WERI-Rb-1 (cell line): ENCODE measurements around the gene SLC35A3.
"Not testable (repeated sequence)": the region's sequence is repeated elsewhere in the genome, so short reads cannot be mapped to it uniquely, and the experiment has no call there.

Experiments
- DNase-seq: peaks from one replicate; pipeline ENCODE4 v3.0.0-alpha.2; 2020
- H3K27ac ChIP-seq: fragments of 250-450 bp; sonication (Bioruptor Pico); 2 replicates; pipeline ENCODE4 v1.5.1; 2020; ENCODE audit warnings: mild to moderate bottlenecking, moderate library complexity
- H3K27me3 ChIP-seq: fragments of 250-450 bp; sonication (Bioruptor Pico); 2 replicates; pipeline ENCODE4 v1.5.1; 2021; ENCODE audit warnings: mild to moderate bottlenecking, low read depth, moderate library complexity; ENCODE audit not compliant: insufficient read depth, severe bottlenecking
- H3K36me3 ChIP-seq: fragments of 250-450 bp; sonication (Bioruptor Pico); 2 replicates; pipeline ENCODE4 v1.5.1; 2020; ENCODE audit warnings: mild to moderate bottlenecking, moderate library complexity
- H3K4me3 ChIP-seq: 2 replicates; pipeline ENCODE4 v1.5.1; 2011; ENCODE audit warnings: low read depth, mild to moderate bottlenecking, control low read depth, low read length
- H3K9me3 ChIP-seq: fragments of 250-450 bp; sonication (Bioruptor Pico); 2 replicates; pipeline ENCODE4 v1.5.1; 2021; ENCODE audit warnings: mild to moderate bottlenecking, moderate library complexity; ENCODE audit not compliant: severe bottlenecking
- TF ChIP-seq, protein P1 (sequence below): IDR thresholded peaks from 2 replicates; pipeline ENCODE4 v1.5.1; 2011; ENCODE audit warnings: low read depth, mild to moderate bottlenecking, control low read depth, inconsistent platforms, low read length

The SLC35A3 gene

DNA sequence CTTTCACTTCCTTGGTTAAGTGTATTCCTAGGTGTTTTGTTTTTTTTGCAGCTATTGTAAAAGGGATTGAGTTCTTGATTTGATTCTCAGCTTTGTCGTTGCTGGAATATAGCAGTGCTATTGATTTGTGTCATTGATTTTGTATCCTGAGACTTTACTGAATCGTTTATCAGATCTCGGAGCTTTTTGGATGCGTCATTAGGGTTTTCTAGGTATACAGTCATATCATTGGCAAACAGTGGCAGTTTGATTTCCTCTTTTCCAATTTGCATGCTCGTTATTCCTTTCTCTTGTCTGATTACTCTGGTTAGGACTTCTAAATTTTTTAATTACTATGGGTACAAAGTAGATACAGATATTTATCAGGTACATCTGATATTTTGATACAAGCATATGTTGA, 75.4 kb downstream of the SLC35A3 start:
- H3K36me3 ChIP-seq = peaks cover 9% of the 10 kb centered on the region
- no peak overlapping the region for H3K4me3 ChIP-seq
- TF ChIP-seq, protein P1, sequence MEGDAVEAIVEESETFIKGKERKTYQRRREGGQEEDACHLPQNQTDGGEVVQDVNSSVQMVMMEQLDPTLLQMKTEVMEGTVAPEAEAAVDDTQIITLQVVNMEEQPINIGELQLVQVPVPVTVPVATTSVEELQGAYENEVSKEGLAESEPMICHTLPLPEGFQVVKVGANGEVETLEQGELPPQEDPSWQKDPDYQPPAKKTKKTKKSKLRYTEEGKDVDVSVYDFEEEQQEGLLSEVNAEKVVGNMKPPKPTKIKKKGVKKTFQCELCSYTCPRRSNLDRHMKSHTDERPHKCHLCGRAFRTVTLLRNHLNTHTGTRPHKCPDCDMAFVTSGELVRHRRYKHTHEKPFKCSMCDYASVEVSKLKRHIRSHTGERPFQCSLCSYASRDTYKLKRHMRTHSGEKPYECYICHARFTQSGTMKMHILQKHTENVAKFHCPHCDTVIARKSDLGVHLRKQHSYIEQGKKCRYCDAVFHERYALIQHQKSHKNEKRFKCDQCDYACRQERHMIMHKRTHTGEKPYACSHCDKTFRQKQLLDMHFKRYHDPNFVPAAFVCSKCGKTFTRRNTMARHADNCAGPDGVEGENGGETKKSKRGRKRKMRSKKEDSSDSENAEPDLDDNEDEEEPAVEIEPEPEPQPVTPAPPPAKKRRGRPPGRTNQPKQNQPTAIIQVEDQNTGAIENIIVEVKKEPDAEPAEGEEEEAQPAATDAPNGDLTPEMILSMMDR = no peak
- H3K27me3 ChIP-seq = no peaks in the 10 kb centered on the region
- no peak for DNase-seq
- H3K27ac ChIP-seq = no peak overlapping the region
- H3K9me3 ChIP-seq = no peaks in the 10 kb centered on the region

DNA sequence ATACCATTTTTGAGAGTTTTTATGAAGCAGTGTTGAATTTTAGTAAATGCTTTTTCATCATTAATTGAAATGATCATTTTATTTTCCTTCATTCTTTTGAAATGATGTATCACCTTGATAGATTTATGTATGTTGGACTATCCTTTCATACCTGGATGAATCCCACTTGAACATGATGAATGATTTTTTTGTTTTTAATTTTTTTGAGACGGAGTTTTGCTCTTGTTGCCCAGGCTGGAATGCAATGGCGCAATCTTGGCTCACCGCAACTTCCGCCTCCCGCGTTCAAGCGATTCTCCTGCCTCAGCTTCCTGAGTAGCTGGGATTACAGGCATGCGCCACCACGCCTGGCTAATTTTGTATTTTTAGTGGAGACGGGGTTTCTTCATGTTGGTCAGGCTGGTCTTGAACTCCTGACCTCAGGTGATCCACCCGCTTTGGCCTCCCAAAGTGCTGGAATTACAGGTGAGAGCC, 77.5 kb downstream of the SLC35A3 start:
- DNase-seq, H3K4me3 ChIP-seq, H3K27me3 ChIP-seq, H3K9me3 ChIP-seq, H3K27ac ChIP-seq: not testable (repeated sequence)
- peaks cover 17% of the 10 kb centered on the region for H3K36me3 ChIP-seq

DNA sequence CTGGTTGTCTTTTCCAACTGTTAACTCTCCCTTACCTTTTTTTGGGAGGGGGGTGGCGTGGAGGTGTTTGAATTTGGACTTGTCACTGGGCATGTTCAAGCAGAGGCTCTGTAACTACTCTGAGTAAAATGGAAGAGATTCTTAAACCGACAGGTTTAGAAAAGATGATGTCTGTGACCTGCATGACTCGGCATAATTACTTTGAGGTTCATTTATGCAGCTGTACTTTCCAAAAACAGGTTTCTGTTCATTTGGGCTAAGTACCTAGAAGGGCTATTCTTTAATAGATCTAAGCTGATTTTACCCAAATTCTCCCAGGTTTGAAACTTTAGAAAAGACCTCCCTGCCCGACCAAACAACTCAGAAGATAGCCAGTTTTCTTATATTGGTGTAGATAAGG, 80.3 kb downstream of the SLC35A3 start:
- no peak overlapping the region for H3K27ac ChIP-seq
- TF ChIP-seq, protein P1 = no peak
- no peak for DNase-seq
- no peaks in the 10 kb centered on the region for H3K9me3 ChIP-seq
- H3K4me3 ChIP-seq = no peak overlapping the region
- H3K36me3 ChIP-seq = peaks cover 11% of the 10 kb centered on the region
- H3K27me3 ChIP-seq = no peaks in the 10 kb centered on the region

DNA sequence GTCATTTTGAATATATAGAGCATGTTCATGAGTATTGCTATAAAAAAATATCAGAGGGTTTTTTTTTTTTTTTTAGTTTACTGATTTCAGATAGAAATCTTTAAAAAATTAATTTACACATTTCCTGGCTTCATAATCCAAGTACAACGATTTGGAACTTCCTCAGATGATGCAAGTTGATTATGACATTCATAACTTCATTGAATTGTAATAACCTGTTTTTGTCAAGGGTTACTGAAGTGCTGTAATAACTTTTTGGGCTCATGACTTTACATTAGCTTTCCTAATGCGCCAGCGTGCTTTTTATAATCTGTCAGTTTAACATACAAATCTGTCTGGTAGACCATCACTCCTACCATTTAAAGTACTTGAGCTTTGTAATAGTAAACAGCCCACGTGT, 81.6 kb downstream of the SLC35A3 start:
- peaks cover 16% of the 10 kb centered on the region; the same call in 1 of the 2 replicates for H3K36me3 ChIP-seq
- no peaks in the 10 kb centered on the region for H3K9me3 ChIP-seq
- DNase-seq = no peak
- H3K27me3 ChIP-seq = no peaks in the 10 kb centered on the region
- no peak overlapping the region for H3K4me3 ChIP-seq
- H3K27ac ChIP-seq = no peak overlapping the region
- TF ChIP-seq, protein P1 = no peak

DNA sequence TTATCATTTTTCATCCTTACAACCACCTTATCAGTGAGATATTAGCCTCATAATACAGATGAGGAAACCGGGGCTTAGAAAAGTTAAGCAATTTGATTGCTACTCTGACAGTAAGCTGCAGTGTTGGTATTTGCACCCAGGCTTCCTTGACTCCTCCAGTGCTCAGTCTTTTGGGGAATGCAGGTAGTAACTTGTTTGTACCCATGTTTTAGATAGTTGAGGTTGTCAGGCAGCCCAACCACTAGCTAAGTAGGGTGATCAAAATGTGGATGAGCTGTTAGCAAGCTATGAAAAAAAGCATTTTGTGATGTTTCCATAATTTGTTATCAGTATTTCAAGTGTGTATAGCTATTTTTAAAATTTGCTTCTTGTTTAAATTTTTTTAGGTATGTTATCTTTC, 82.1 kb downstream of the SLC35A3 start:
- TF ChIP-seq, protein P1 = no peak
- H3K27ac ChIP-seq = no peak overlapping the region
- no peak for DNase-seq
- no peak overlapping the region for H3K4me3 ChIP-seq
- H3K27me3 ChIP-seq = no peaks in the 10 kb centered on the region
- H3K9me3 ChIP-seq = no peaks in the 10 kb centered on the region
- H3K36me3 ChIP-seq = peaks cover 16% of the 10 kb centered on the region; the same call in 1 of the 2 replicates

DNA sequence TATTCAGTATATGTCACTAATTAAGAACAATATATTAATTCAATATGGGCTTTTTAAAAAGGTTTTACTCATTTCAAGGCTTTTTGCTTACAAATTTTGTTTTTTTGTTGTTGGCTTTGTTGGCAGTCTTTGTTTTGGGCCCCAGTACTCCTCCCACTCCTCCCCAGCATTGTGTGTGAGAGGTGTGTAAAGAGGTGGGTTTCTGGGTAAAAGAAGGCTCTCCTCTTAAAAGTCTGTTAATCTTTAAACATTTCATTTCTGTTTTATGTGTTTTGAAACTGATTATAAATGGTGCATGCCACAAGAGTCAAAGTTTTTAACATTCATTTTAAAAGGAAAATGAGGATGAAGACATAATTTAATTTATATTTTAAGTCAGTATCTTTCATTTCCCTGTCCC, 83.3 kb downstream of the SLC35A3 start:
- H3K36me3 ChIP-seq = peaks cover 17% of the 10 kb centered on the region; the same call in 1 of the 2 replicates
- TF ChIP-seq, protein P1 = no peak
- H3K9me3 ChIP-seq = no peaks in the 10 kb centered on the region
- H3K27me3 ChIP-seq = no peaks in the 10 kb centered on the region
- no peak overlapping the region for H3K4me3 ChIP-seq
- DNase-seq = no peak
- no peak overlapping the region for H3K27ac ChIP-seq
